AG08395 (cell line): ENCODE data around the gene LAMA3.

ENCODE experiments used
- DNase-seq: peaks from one replicate; pipeline ENCODE4 v3.0.0; 2012; ENCODE audit warnings: mixed read lengths, low spot score

Gene LAMA3

DNA sequence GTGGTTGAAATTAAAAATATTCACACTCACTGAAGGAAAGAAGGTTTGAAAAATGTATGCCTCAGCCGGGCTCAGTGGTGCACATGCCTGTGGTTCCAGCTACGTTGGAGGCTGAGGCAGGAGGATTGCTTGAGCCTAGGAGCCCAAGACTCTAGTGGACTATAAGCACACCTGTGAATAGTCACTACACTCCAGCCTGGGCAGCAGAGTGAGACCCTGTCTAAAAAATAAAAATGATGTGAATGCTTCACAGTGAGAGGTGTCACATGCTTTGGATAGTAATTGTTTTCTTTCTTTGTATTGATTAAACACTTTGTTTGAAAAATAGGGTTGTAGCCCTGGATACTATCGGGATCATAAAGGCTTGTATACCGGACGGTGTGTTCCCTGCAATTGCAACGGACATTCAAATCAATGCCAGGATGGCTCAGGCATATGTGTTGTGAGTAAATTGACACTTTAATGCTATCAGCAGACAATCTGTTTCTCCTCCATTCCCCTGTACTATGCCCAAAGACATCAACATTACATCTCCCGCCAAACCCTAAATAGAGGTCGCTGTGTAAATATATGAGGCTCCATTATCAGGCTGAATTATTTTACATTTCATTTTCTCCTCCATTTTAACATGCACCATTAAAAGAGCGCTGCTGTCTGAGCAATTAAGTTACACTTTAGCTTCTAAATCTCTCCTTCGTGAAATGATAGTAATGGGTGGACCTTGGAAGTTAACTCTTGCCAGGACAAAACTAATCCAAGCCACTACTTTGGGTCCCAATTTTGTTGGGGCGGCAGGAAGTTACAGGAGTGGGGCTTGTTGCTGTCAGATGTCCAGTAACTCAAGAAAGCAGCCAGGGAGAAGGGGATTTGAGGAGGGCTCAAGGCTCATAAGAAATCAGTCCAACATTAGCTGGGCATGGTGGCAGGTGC, 187.0 kb downstream of the LAMA3 start:
- DNase-seq = no peak

DNA sequence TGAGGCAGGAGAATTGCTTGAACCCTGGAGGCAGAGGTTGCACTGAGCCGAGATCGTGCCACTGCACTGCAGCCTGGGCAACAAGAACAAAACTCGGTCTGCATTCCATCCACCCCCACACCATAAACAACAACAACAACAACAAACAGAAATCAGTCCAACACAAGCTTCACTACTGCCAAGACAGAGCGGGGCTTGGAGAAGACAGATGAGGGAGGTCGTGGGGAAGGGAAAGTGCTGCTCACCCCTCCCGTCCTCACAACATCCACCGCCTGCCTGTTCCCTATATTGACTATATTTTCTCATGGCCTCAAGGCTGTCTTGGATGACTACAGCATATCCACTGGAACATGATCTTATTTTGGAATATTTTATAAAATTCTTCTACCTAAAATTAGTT, 187.7 kb downstream of the LAMA3 start:
- no peak for DNase-seq

DNA sequence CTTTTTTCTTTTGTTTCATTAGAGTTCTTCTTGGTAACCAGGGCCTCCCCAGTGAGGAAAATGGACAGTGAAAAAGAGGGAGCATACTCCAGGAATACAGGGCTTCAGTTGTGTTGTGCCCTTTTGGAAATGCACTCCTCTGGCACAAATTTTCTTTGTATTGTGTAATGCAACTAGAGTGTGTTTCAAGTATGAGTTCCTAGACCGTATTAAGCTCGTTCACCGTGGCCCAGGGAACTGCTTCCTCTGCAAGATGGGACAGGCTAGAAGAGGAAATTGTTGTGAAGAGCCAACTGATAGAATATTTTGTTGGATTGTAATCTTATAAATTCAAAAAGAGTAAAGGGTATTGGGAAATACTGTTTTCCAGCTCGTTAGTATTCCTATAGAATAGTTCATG, 188.1 kb downstream of the LAMA3 start:
- DNase-seq = no peak

DNA sequence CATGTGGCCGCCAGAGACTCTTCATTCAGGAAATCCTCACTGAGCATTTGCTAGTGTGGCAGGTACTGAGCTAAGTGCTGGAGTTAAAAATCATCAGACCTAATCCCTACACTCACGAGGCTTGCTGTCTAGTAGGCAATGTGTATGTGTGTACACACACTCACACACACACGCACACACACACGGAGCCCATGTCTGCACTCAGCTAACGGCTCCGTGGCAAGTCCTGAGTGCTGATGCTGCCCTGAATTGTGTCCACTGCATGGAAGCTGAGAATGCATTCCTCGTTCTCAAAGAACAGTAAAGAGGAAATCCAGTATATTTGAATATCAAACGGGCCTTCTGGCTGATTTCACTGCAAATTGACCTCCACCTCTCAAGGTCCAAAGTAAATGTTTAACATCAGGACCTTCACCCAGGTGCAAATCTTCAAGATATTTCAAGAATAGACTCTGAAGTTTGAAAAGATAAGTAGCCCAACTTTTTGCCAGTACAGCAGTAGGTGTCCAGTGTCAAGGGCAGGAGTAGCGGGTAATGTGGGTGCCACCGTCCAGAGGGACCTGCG, 189.2 kb downstream of the LAMA3 start:
- no peak for DNase-seq

DNA sequence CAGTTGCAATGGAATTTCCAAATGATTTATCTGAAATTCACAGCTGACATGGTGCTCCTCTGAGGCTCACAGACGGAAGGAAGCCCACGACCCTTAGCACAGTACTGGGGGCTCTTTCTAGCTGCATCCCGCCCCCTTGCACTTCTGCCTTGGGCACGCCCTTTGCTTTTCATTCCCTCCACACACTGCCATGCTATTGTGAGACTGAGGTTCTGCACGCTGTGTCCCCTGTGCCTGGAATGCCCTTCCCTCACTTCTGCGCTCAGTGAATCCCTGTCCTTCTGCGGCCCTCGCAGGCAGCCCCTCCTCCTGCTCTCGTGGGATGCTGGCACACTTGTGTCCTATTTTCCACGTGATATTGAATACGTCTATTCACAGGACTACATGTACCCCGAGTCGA, 189.9 kb downstream of the LAMA3 start:
- no peak for DNase-seq

DNA sequence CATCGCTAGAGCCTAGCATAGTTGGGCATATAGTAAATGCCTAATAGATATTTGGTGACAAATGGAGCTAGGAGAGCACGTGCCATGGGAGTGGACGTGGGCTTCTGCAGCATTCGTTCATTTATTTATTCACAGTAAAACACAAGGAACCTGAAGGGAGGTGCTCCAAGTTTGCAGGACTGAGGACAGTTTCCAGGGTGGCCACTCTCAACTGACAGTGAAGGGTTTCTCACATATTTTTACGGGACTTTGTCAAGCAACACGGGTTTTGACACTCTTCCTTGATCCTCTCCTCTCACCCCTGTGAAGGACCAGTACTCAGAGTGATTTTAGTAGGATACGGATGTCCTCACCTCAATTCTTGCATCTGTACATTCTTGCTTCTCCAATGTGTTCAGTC, 190.3 kb downstream of the LAMA3 start:
- no peak for DNase-seq

DNA sequence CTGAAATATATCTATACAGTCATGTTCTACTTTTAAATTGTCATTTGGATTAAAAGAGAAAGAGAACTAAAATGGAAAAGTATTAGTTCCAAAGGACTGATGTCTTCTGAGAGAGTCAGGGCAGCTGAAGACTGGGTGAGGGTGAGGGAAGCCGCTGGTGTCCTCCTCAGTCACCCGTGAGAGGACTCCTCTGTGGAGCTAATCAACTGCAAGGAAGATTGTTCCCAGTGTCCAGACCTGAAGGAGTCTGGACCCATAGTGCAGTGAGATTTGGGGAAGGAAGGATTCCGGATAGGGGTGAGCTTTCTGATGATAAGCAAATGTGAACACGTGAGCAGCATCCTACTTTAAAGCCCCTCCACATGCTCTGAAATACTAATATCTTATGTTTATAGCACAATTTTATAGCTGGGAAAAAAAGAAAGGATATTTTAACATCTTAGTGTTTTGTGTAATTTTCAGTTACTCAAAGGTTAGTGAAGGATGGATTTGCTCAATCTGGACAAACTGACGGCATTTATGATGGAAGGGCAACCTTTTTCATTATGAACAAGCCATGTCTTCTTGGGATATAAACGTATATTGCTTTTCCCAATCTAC, 190.8 kb downstream of the LAMA3 start:
- no peak for DNase-seq

DNA sequence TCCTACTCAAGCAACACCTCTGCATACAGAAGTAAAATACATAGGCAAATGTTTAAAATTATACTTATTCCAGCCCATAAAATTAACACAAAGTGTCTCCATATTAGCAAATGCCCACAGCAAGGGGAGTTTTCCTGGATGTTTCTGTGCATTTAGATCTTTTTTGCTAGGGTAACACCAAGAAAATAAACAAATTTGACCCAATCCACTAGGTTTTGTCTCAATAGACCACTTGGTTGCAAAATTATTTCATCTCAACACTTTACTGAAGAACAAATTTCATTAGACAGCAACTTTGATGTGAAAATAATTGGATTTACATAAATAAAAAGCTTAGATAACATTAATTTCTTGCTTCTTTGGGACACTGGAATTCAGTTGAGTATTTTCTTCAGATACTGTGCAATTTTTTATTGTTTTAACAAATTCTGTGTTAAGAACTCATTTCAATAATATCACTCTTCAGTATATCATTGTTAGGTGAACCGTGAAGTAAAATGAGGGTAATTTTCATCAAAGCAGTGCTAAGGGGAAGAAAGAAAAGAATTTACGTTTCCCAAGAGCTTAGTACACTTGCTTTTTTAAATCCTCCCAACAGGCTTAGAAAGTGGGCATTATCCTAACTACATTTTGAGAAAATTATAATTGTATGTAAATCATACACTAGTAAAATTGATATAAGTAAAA, 191.8 kb downstream of the LAMA3 start:
- DNase-seq = no peak

DNA sequence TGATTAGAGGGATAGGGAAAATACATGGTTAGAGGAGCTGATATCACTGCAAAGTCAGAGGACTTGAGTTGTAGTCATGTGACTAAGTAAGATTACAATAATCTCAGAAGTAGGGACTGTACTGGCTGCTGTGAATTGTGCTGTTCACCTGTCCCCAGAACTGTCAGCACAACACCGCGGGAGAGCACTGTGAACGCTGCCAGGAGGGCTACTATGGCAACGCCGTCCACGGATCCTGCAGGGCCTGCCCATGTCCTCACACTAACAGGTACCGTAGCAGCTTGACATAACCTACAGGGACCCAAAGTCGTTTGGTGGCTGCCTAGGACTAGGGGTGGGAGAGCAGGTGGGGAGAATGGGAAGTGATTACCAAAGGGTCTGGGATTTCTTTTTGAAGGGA, 192.5 kb downstream of the LAMA3 start:
- no peak for DNase-seq

DNA sequence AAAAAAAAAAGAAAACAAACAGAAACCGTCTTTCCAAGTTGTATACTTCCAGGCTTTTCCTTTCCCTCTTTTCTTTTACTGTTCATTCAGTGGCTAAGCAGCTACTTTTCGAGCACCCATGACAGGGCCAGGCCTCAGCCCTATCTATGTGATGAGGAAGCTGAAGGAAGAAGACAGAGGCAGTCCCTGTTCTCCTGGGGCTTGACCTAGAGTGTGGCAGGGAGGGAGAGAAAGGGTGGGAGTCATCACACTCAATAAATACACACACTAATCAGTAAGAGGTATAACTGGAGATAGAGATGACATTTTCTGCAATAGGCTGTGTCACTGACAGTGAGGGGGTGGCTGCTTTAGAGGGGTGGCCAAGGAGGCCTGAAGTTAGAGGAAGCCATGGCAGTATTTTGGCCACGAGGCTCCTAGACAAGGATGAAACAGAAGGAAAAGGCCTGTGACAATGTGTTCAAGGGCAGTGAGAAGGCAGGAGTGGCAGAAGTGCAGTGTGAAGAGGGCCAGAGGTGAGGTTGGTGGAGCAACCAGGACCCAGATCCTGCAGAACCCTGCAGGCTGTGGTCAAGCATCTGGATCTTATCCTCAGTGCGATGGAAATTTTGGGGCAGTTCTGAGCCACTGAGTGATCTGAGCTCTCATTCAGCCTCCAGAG, 193.5 kb downstream of the LAMA3 start:
- no peak for DNase-seq

DNA sequence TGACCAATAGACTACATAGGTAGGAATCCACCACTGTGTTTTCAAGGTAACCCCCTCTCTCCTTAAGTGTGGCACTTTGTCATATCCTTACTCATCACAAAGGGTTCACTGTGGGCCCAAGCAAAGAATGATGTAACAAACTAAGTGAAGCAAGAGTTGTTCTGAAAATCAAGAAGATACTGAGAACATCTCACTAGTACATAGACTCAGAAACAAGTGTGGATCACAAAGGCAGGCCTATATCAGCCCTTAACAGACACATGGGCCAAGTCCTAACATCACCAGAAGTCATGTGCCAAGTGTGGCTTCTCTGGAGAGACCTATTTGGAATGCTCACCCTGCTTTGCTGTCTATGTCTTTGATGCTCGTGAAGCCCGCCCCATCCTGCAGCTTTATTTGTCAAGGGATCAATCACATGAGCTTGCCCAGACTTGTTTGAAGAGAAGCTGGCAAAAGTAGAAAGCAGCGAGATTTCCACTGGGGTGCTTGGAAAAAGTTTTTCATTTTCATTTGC, 194.1 kb downstream of the LAMA3 start:
- DNase-seq = no peak

DNA sequence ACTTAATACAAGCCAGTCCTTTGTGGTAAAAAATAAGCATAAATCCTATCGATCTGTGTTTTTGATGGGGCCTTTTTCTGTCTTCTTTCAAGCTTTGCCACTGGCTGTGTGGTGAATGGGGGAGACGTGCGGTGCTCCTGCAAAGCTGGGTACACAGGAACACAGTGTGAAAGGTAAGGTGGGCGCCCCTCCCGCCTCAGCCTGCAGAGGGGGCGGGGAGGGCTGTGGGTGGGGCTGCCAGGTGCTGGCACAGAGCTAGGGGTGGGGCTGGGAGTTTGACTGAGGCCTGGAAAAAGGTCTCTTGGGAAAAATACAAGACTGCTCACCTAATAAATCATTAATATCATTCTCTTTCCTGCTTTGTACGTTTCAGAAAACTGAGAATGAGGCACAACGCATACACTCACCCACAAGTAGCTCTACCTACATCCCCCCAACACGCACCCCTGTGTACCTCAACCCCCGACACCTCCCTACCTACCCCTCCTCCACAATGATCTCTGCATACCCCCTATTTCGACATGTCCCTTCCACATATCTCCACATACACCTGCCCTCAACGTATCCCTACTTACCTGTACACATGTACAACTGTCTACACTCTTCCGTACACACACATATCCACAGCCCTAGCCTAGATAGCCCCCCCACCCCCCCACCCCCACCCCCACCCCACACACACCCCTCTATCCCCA, 195.6 kb downstream of the LAMA3 start:
- no peak for DNase-seq

DNA sequence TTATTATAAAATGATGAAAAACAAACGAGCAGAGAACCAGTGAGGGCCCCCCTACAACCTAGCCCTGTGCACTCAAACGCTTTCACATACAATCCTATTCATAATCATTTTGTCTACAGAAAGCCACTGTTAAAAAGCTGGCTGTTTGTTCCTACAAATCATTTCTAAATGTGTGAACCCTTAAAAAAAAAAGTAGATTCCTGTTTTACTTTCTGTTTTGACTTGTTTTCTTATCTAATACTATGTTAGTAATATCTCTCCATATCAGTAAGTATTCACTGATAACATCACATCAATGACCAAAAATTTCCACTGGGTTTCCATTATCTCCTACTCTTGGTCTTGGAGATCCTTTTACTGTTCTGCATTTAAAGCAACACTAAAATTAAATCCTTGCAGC, 196.5 kb downstream of the LAMA3 start:
- no peak for DNase-seq

DNA sequence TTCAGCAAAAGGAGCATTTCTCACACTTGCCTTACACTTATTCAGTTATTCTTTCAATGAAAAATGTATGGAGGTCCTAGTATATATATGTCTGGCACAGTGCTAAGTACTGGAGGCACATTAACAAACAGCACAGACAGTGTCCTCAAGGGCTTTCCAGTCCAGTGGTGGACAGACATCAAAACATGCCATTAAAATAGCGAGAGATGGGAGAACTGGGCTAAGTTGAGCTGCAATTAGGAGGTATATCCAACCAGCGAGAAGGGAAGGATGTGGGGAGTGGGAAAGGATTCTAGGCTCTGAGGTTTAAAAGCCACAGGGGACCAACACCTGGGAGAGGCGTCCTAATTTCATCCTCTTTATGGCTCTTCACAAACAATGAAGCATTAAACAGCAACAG, 197.8 kb downstream of the LAMA3 start:
- no peak for DNase-seq

DNA sequence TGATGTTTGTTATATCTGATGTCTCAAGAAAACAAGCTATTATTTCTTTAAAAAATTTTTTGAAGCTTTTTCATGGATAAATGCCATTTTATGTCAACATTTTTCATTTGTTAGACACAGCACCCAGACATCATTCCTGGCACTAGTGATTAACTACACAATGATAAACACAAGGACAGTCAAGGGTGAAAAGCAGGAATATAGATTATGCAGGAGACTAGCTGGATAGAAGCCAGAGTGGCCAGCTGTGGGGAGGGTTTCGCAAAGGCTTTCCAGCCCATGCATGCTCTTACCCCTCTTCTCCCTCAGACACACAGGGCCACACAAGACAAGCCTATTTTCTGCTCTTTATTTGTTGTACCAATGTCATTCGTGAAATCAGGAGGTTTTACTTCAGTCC, 198.2 kb downstream of the LAMA3 start:
- no peak for DNase-seq

DNA sequence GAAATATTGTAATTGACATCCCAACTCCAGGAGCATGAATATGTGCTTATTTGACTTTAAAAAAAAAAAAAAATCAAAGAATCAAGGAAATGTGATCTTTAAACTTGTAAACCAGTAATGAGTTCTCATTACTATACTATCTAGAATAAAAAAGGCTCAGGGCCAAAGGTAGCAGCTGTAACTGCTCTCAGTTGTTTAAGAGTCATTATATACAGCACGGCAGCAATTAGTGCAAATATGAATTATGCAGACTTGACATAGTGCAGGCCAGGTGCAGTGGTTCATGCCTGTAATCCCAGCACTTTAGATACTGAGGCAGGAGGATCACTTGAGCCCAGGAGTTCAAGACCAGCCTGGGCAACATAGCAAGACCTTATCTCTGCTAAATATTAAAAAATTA, 199.6 kb downstream of the LAMA3 start:
- no peak for DNase-seq

DNA sequence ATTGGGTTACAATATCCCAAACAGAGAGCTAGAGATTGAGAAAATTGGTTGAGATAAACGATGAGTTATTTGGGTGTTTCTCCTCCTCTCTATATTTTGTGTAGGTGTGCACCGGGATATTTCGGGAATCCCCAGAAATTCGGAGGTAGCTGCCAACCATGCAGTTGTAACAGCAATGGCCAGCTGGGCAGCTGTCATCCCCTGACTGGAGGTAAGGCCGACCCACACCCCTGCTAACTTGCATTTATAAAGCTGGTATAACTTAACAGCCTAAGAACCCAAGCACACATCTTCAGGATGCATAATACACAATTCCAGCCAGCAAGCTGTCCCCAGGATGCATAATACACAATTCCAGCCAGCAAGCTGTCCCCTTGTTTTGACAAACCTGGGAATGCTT, 200.7 kb downstream of the LAMA3 start:
- no peak for DNase-seq

DNA sequence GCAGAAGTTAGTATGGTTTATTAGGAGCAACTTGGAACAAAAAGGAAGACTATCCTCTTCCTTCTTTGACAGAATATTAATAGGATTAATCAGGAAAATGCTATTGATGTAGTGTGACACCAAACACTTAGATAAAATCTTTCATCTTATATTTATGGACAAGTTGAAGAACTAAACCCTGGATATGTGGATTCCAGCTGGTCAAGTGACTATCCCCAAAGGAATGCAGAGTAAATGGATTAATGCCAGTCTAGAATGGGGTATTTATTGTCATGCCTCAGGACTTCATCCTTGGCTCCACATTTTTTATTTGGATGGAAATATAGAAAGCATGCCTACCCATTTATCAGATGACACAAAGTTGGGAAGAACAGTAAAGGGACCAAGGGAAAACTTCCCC, 201.3 kb downstream of the LAMA3 start:
- DNase-seq = peak; percentile 76

DNA sequence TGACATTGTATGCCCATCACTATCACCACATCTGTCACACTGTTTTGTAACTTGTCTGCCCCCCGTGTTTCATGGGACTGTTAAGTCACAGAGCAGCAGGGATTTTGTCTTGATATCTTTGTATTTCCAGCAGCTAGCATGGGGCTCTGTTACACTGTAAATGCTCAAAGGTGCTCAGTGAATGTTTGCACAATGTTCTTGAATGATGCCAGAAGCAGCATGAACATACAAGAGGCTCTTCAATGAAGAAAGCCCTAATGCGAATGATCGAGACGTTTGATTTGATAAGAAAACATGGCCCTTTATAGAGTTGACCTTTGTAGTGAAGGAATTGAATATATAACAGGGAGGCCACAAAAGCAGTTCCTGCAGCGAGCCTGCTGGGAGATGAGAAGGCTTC, 204.4 kb downstream of the LAMA3 start:
- DNase-seq = no peak

DNA sequence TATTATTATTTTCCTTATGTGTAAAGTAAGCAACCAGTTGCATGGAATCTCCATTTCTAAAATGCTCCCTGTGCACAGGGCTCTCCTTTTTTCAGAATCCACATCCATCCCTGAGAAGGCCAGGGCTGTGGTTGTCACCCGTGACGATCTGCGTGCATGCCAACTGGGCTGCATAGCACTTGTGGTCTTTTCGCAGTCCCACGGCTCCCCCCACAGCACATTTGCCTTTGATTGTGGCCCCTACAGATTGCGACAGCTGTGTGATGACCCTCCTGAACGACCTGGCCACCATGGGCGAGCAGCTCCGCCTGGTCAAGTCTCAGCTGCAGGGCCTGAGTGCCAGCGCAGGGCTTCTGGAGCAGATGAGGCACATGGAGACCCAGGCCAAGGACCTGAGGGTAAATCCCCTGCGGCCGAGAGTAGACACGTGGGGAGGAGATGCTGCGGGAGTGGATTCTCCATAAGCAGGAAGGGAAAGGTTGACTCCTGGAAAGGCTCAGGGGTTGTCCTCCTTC, 205.5 kb downstream of the LAMA3 start:
- DNase-seq = no peak

DNA sequence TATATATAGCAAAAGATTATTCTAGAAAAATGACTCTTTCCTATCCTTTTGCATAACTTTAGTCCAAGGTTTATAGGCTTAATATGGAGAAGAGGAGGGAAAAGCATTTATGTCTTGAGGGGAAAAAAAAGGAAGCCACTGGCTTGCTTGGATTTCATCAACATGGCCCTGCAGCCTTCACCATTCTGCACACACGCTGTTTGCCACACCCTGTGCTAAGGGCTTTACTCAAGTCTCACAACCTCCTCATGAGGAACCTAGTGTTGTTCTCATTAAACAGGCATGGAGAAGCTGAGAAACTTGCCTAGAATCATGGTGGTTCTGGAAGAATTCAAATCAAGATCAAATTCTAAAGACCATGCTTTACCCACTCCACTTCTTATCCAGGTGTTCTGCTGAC, 208.0 kb downstream of the LAMA3 start:
- no peak for DNase-seq
